Ectodermal cell (in vitro differentiated cells): ENCODE measurements around the gene CHD9.

Experiments used
- H3K27ac ChIP-seq: 2 replicates; pipeline ENCODE4 v1.7.0; 2013; ENCODE audit warnings: mild to moderate bottlenecking, low read depth, low read length; ENCODE audit not compliant: insufficient read depth, poor library complexity, severe bottlenecking
- H3K27me3 ChIP-seq: 2 replicates; pipeline ENCODE4 v1.7.0; 2013; ENCODE audit warnings: mild to moderate bottlenecking, low read length; ENCODE audit not compliant: insufficient read depth, control insufficient read depth, poor library complexity, severe bottlenecking
- H3K36me3 ChIP-seq: one replicate; pipeline ENCODE4 v1.7.0; 2013; ENCODE audit warnings: low read length; ENCODE audit not compliant: control insufficient read depth, insufficient read depth
- H3K4me1 ChIP-seq: one replicate; pipeline ENCODE4 v1.7.0; 2013; ENCODE audit warnings: low read length; ENCODE audit not compliant: control insufficient read depth, insufficient read depth
- H3K4me3 ChIP-seq: 2 replicates; pipeline ENCODE4 v1.7.0; 2013; ENCODE audit warnings: low read depth, low read length, control low read depth; ENCODE audit not compliant: insufficient read depth
- H3K9me3 ChIP-seq: 2 replicates; pipeline ENCODE4 v1.7.0; 2013; ENCODE audit warnings: mild to moderate bottlenecking, low read length, moderate library complexity; ENCODE audit not compliant: control insufficient read depth
- WGBS, 2 experiments: methylation state at CpG; one replicate each; pipeline ENCODE4 v1.1.7; 2013; ENCODE audit warnings: missing lambda C conversion rate in 2 of 2; 5-methylcytosine and 5-hydroxymethylcytosine counted together

CHD9 gene

DNA sequence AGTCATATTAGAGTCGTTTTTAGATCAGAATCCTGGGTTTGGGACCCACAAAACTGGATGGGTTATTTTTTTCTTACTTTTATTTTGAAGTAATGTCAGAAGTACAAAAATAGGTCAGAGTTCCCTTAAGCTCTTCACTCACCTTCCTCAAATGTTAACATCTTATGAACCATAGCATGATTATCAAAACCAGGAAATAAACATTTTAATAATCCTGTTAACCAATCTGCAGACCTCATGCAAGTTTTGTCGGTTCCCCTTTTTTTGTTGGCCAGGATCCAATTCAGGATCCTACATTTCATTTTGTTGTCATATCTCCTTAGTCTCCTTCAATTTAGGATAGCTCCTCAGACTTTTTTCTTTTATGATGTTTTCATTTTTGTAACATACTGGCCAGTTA, 162.0 kb downstream of the CHD9 start:
- H3K36me3 ChIP-seq, result peaks cover 5% of the 10 kb centered on the region
- H3K9me3 ChIP-seq, result no peaks in the 10 kb centered on the region
- WGBS, 2 experiments, result 82 to 92% methylated on average over 2 of the region's 2 CpGs
- no peaks in the 10 kb centered on the region for H3K4me1 ChIP-seq
- no peak overlapping the region for H3K4me3 ChIP-seq
- H3K27me3 ChIP-seq, result no peaks in the 10 kb centered on the region
- no peak overlapping the region for H3K27ac ChIP-seq

DNA sequence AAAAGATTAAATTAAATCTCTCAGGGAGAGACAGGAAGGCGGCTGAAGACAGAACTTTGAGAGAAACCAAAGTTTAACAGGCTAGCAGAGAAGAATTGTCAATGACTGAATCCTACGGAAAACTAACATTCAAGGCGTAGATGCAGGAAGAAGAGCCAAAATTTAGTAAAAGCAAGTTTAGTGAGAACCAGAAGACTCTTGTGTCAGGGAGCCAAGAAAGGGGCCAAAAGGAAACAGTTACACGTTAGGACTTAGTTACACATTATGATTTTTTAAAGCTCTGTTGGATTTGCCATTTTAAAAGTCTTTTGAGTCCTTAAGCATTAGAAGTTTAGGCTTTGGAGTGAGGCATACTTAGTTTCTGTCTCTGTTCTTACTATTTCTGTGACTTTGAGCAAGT, 164.6 kb downstream of the CHD9 start:
- Histone ChIP-seq H3K36me3 (peaks cover 5% of the 10 kb centered on the region), H3K27me3 (no peaks in the 10 kb centered on the region), H3K4me3 (no peak overlapping the region), H3K4me1 (no peaks in the 10 kb centered on the region), H3K27ac (no peak overlapping the region), H3K9me3 (no peaks in the 10 kb centered on the region)
- 91 to 97% methylated on average over 4 of the region's 4 CpGs for WGBS, 2 experiments

- WGBS, 2 experiments, result 90 to 91% methylated on average over 1 of the region's 2 CpGs
- peaks cover 8% of the 10 kb centered on the region for H3K36me3 ChIP-seq
- H3K4me3 ChIP-seq, result no peak overlapping the region
- H3K27me3 ChIP-seq, result no peaks in the 10 kb centered on the region
- H3K27ac ChIP-seq, result no peak overlapping the region
- H3K9me3 ChIP-seq, result no peaks in the 10 kb centered on the region
- H3K4me1 ChIP-seq, result no peaks in the 10 kb centered on the region
Observed at GRCh38 chr16:53219795-53220454, 165.1 kb downstream of the CHD9 start.

- Histone ChIP-seq H3K9me3 (no peaks in the 10 kb centered on the region), H3K27me3 (no peaks in the 10 kb centered on the region), H3K36me3 (peaks cover 11% of the 10 kb centered on the region), H3K4me3 (no peak overlapping the region), H3K4me1 (no peaks in the 10 kb centered on the region), H3K27ac (no peak overlapping the region)
- 93 to 97% methylated on average over 2 of the region's 2 CpGs for WGBS, 2 experiments
Observed at GRCh38 chr16:53220585-53220984, 165.8 kb downstream of the CHD9 start.

DNA sequence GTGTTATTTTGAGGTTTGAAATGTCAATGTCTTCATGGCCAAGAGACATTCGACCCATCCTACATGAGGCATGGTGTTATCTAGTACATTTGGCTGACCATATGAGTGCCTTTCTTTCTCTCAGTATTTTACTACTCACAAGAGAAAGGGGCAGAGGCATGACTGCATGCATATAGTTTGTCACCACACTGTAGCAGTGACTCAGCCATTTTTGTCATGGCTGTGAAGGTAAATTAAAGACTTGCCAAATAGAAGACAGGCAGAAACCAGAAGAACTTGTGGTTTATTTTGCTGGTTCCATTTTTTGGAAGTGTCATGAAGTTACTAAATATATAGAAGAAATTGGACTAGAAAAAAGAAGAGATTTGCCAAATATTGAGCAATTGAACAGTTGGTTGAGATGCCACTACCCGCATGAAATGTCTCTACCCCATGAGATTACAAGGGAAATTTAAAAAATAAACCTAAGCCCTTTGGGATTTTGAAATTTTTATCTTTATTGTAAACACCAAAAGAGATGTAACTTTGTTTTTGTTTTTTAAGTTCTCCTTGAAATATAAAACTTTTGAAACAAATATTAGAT, 170.3 kb downstream of the CHD9 start:
- Histone ChIP-seq H3K27me3 (no peaks in the 10 kb centered on the region), H3K4me1 (no peaks in the 10 kb centered on the region), H3K27ac (no peak overlapping the region), H3K9me3 (no peaks in the 10 kb centered on the region), H3K36me3 (peaks cover 38% of the 10 kb centered on the region), H3K4me3 (no peak overlapping the region)
- WGBS, 2 experiments, result 93 to 98% methylated on average over 1 to 2 of the region's 2 CpGs

DNA sequence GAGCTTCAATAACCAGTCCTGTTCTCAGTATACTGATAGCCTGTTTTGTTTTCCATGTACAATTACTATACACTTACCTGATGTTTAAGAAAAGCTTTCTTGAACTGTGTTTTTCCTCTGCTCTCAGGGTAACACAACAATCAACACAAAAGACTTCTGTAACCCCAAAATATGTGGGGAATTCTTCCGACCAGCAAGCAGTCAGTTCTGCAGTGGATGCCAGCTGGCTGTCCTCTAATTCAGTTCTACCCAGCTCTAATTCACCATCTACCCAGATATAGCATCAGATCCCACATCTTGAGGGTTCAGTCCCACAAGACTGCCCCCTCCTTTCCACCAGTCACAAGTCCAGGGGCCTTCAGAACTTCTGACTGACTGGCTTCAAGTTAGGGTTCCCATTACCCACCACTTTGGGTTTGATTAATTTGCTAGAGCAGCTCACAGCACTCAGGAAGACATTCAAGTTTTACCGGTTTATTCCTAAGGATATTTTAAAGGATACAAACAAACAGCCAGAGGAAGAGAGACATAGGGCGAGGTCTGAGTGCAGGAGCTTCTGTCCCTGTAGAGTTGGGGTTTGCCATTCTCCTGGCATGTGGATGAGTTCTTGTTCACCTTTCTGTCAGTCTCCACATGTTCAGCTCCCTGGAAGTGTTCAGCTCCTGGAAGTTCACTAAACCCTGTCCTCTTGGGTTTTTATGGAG, 178.2 kb downstream of the CHD9 start:
- H3K27ac ChIP-seq, result no peak overlapping the region
- WGBS, 2 experiments, result 93 to 95% methylated on average over 3 of the region's 3 CpGs
- H3K27me3 ChIP-seq, result no peaks in the 10 kb centered on the region
- H3K4me1 ChIP-seq, result no peaks in the 10 kb centered on the region
- H3K9me3 ChIP-seq, result no peaks in the 10 kb centered on the region
- peaks cover 64% of the 10 kb centered on the region for H3K36me3 ChIP-seq
- no peak overlapping the region for H3K4me3 ChIP-seq

DNA sequence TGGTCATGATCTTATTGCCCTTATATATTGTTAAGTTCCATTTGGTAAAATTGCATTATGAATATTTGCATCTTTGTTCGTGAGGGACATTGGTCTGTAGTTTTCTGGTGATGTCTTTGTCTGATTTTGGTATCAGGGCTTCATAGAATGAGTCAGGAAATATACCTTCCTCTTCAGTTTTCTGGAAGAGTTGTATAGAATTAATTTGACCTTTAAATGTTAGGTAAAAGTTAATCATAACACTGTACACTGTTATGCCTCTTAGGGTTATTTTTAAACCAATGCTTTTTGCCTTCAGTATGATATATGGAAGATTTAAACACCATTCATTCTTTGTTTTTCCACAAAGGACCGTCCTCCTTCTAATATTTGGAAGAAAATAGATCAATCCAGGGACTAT, 180.0 kb downstream of the CHD9 start:
- WGBS, 2 experiments, result 100% methylated on average over 1 to 2 of the region's 2 CpGs
- Histone ChIP-seq H3K4me3 (no peak overlapping the region), H3K27me3 (no peaks in the 10 kb centered on the region), H3K9me3 (no peaks in the 10 kb centered on the region), H3K36me3 (peaks cover 68% of the 10 kb centered on the region), H3K27ac (no peak overlapping the region), H3K4me1 (no peaks in the 10 kb centered on the region)

DNA sequence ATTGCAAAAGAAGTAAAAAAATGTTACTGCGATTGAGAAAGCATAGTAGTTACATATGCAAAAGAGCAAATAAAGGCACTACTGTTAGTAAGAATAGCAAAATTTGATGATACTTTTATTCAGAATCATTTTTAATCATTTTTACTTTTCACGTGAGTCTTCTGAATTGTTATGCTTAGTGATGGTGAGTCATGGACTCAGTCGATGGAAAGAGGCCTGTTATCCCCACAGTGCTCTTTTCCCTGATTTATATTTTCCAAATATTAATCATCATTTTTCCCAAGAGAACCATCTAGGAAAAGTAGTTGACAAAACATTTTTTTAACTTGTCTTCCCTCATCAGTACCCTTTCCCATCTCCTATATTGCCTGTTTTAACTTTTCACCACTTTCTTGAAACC, 181.1 kb downstream of the CHD9 start:
- Histone ChIP-seq H3K4me3 (no peak overlapping the region), H3K4me1 (no peaks in the 10 kb centered on the region), H3K27ac (no peak overlapping the region), H3K27me3 (no peaks in the 10 kb centered on the region), H3K9me3 (no peaks in the 10 kb centered on the region), H3K36me3 (peaks cover 63% of the 10 kb centered on the region)
- 82 to 96% methylated on average over 1 to 3 of the region's 3 CpGs for WGBS, 2 experiments

GRCh38 chr16:53249331-53249730, 194.5 kb downstream of the CHD9 start:
- Histone ChIP-seq H3K9me3 (no peaks in the 10 kb centered on the region), H3K27ac (no peak overlapping the region), H3K36me3 (peaks cover 49% of the 10 kb centered on the region), H3K27me3 (no peaks in the 10 kb centered on the region), H3K4me3 (no peak overlapping the region), H3K4me1 (no peaks in the 10 kb centered on the region)
- WGBS, 2 experiments, result 94 to 100% methylated on average over 1 of the region's 1 CpG

DNA sequence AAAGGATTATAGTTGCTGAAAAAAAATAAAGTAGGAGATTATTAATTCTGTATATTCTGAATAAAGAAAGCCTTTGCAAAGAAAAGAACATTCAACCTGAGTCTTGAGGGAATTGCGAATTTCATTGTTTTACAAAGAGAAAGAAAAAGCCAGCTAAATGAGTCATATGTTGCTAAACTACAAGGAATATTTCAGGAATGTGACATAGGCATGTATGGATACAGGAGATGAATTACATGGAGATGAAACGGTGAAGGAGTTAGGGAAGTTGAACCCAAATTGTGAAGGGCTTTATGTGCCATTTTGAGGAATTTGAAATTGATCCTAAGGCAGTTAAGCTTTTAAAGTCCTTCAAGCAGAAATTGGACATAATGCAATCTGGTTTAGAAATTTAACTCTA, 202.2 kb downstream of the CHD9 start:
- Histone ChIP-seq H3K4me3 (no peak overlapping the region), H3K9me3 (no peaks in the 10 kb centered on the region), H3K4me1 (no peaks in the 10 kb centered on the region), H3K27ac (no peak overlapping the region), H3K36me3 (peaks cover 32% of the 10 kb centered on the region), H3K27me3 (no peaks in the 10 kb centered on the region)
- 92 to 95% methylated on average over 2 of the region's 2 CpGs for WGBS, 2 experiments
